Testis (tissue), 2 donors: ENCODE data around the gene RSBN1.

Source experiments
- POLR2A ChIP-seq: fragments of 450-650 bp; IDR thresholded peaks from one replicate; pipeline ENCODE4 v1.6.1; 2017; ENCODE audit warnings: antibody characterized with exemption, mild to moderate bottlenecking, moderate library complexity
- TF ChIP-seq, protein P1 (sequence below), 3 experiments: fragments of 450-650 bp in 2 of 3; fragments of 200-600 bp in 1 of 3; sonication (generic) in 1 of 3; IDR thresholded peaks; one replicate each; pipeline ENCODE4 v1.5.1; 2016 to 2019; ENCODE audit warnings: antibody characterized with exemption in 3 of 3, mild to moderate bottlenecking in 2 of 3, moderate library complexity in 1 of 3

DNA sequence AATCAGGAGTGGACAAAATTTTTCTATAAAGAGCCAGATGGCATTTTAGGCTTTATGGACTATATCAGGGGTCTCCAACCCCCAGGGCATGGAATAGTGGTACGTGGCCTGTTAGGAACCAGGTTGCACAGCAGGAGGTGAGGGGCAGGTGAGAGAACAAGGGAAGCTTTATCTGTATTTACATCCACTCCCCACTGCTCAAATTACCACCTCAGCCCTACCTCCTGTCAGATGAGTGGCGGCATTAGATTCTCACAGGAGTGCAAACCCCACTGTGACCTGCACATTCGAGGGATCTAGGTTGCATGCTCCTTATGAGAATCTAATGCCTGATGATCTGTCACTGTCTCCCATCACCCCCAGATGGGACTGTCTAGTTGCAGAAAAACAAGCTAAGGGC is 66.9 kb downstream of the RSBN1 start:
- TF ChIP-seq, protein P1, sequence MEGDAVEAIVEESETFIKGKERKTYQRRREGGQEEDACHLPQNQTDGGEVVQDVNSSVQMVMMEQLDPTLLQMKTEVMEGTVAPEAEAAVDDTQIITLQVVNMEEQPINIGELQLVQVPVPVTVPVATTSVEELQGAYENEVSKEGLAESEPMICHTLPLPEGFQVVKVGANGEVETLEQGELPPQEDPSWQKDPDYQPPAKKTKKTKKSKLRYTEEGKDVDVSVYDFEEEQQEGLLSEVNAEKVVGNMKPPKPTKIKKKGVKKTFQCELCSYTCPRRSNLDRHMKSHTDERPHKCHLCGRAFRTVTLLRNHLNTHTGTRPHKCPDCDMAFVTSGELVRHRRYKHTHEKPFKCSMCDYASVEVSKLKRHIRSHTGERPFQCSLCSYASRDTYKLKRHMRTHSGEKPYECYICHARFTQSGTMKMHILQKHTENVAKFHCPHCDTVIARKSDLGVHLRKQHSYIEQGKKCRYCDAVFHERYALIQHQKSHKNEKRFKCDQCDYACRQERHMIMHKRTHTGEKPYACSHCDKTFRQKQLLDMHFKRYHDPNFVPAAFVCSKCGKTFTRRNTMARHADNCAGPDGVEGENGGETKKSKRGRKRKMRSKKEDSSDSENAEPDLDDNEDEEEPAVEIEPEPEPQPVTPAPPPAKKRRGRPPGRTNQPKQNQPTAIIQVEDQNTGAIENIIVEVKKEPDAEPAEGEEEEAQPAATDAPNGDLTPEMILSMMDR (IDR thresholded peaks at IDR 0.05): no peak
- TF ChIP-seq POLR2A: no peak
